HG03565 (cell line): ENCODE results near the gene ATP5F1E.
"Not testable (repeated sequence)": the region's sequence is repeated elsewhere in the genome, so short reads cannot be mapped to it uniquely, and the experiment has no call there.

Experiments used
- ATAC-seq: cut with Tn5 transposase; IDR thresholded peaks from one replicate; pipeline ENCODE4 v1.9.1; 2021; ENCODE audit warnings: mild to moderate bottlenecking, moderate library complexity; ENCODE audit not compliant: unreplicated experiment

ATP5F1E gene

DNA sequence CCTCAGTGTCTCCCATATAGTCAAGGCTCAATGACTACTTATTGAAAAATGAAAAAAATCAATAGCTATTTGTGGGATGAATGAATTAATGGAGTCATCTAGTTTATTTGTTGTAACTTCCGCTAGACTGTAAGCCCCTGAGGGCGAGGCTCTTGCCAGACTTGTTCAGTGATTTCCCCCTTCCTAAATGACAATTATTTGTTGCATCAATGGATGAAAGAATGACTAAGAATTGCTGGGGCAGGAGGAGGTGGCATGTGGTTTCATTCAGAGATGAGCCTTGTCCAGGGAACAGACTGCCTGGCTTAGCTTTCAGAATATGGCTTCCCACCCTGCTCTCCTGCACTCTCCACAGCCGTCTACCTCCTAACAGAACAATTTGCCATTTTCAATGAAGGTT lies 11.6 kb upstream of the ATP5F1E start:
- ATAC-seq = no peak

GRCh38 chr20:59042796-59043631 lies 10.9 kb upstream of the ATP5F1E start:
- ATAC-seq = peak; percentile 92

DNA sequence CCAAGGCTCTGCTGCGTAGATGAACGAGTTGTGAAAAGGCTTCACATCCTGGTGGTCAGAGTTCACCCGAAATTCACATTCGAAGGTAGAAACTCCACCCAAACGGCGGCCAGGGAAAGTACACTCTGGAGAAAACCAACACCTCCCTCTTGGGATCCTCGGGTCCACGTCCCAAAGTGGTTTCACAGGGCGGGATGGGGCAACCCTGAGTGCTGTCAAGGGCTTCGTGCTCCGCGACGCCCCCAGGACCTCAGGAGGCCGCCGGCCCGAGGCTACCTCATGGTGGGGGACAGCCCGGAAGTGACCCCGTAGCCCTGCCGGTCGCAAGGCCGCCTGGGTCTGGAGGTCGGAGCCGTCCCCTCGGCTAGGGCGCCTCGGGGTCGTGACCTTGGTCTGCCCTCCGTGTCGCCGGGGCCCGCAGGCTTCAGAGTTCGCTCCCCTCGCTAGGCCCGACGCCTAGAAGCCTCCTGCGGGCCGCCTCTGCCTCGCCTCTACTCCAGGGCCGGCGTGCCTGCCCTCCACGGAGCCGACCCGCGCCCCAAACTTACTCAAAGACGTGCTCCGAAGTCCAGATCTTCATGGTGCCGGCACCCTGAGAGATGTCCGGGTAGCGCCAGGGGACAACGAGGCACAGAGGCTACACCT lies 10.1 kb upstream of the ATP5F1E start, which contains the start of gene PRELID3B:
Gene PRELID3B, minus strand, starts transcription at position 636 of the 645 bp plus-strand sequence. Its CDS starts 56 bp downstream, at position 580.
- peak; percentile 12 for ATAC-seq

DNA sequence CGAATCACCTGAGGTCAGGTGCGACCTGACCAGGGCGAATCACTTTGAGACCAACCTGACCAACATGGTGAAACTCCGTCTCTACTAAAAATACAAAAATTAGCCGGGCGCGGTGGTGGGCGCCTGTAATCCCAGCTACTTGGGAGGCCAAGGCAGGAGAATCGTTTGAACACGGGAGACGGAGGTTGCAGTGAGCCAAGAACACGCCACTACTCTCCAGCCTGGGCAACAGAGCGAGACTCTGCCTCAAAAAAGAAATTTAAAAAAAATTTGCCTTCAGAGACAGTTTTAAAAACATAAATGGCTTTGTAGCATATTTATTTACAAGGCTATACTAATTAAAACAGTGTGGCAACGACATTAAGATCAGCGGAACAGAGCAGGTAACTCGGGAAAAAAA lies 9.4 kb upstream of the ATP5F1E start:
- not testable (repeated sequence) for ATAC-seq

DNA sequence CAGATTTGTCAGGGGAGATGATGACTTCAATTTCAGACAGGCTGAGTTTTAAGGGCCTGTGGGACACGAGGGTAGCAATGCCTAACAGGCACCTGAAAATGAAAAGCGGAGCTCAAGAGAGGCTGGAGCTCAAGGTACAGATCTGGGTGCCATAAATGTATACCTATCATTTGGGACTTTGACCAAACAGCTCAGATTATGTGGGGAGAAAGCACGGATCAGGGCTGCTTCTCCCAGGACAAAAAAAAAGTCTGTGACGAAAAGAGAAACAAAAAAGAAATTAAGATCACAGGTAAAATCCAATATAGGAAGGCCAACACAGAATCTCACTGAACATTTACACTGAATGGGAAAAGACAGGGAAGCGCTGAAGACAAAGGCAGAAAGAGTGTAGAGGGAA lies 8.5 kb upstream of the ATP5F1E start:
- no peak for ATAC-seq

DNA sequence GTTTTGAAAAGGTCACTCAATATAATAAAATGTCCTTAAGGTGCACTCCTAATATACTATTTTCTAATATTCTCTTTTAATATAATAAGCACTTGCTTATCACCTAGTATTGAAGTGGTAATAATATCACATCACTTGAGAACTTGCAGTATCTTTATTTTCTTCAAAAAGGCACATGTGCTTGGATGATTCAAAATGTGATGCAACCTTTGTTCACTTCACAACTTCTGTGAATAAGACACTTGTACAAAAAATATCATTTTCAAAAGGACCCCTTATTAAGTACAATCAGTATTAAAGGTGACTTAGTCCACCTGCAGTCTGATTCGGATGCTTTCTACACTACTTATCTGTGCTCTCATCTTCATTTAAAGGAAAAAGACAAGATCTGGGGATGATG lies 7.1 kb upstream of the ATP5F1E start:
- ATAC-seq = no peak

GRCh38 chr20:59037386-59037785 lies 5.3 kb upstream of the ATP5F1E start:
- no peak for ATAC-seq

DNA sequence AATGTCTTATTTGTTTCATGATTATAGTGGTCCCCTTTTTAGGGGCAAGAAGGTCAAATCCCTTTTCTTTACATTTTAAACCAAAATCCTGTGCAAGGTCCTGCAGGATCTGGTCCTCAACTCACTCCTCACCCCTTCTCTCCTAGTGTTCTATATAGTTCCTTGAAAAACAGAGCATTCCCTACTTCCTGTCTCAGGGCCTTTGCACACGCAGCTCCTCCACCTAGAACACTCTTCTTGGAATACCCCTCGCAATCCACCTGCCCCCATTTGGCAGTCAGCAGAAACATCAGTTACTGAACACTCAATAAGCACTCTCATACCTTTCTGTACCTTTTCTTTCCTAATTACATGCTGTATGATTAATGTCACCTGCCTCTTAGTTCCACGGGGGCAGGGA lies 3.2 kb upstream of the ATP5F1E start:
- ATAC-seq = no peak

GRCh38 chr20:59033616-59034165 lies 1.6 kb upstream of the ATP5F1E start:
- ATAC-seq = no peak

DNA sequence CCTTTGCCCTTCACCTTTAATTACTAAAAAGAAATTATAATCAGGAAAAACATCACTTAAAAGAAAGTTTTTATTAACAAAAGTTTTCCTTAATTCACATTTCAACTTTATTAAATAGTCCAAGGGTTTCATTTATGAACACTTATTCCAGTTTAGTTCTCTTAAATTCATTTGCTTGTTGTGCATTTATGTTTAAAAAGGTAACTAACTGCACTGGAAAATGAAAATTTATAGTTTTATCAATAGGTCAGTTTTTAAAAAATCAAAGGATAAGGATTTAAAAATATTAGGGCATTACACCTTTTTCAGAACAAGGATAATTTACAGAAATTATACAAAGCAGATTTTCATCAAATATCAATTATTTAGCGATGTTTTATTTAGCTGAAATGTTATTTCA lies 958 bp upstream of the ATP5F1E start:
- ATAC-seq = no peak

GRCh38 chr20:59032713-59033059 lies 551 bp upstream of the ATP5F1E start:
- no peak for ATAC-seq

- no peak for ATAC-seq
Observed at GRCh38 chr20:59031564-59032022, 542 bp downstream of the ATP5F1E start.

- no peak for ATAC-seq
Observed at GRCh38 chr20:59030911-59031563, 1.1 kb downstream of the ATP5F1E start.

DNA sequence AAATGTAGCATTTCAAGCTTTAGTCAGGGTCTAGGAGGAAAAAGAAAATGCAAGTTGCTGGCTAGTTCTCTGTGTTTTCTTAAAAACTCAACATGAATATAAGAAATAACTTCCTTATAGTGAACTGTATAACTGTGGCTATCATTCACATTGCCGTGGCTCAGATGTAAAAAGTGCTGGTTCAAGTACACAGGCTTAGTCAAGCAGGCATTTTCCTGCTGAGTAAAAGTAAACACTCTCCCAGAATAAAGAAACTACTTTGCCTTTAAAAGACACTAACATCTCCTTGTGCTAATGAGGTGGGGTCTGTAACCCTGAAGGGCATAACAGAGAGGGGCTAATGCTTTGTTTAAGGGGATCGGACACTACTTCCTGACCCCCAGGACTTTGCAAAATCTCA lies 3.3 kb downstream of the ATP5F1E start:
- no peak for ATAC-seq

DNA sequence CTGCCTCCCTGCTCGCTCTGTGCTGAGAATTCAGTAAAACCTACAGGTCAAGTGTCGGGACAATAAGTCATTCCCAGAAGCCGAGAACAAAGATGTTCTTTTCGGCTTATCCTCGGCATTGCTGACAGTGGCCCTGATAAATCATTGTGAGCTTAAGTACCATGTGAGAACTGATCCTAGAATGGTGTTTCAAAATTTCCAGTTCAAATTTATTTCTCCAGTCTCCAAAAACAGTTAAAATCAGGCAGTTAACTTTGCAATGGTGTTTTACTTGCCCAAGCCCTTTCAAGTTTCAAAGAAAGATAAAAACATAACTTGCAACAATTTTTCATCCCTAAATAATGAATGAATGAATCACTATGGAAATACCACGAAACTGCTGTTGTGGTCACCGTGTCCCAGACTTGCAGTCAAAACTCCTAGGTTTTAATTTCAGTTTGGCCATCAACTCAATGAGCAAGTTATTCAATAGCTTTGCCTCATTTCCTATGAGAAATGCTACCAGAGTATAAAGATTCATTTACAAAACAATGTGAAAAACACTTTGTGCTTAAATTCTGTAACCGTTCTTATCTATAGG lies 4.3 kb downstream of the ATP5F1E start:
- no peak for ATAC-seq

DNA sequence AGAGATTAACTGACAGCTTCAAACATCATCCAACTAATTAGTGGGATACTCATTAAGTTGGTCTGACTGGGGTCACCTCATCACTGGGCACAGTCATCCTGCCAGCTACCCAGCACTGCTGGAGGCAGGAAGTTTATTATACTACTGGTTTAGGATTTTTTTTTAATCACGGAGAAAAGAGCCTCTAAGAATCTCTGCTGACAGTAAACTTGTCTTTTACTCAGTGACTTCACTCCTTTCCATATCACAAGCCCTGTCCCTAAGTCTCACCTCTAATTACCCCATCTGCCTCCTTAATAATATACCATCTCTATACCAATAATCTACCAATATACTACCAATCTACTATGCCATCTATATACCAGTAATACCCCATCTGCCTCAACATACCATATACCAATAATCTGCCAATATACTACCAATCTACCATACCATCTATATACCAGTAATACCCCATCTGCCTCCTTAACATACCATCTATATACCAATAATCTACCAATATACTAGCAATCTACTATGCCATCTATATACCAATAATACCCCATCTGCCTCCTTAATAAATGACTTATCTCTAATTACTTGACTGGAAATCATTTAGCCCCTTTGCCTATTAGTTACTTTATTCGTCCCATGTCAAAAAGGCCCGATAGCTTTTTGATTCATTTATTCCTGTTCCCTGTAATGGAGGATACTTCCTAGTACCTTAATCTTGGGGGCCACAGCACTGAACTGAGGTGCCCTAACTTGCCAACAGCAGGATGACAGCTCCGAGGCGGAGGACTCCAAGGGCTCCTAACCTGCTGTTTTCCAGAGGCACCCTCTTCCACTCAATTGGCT lies 5.0 kb downstream of the ATP5F1E start:
- no peak for ATAC-seq

DNA sequence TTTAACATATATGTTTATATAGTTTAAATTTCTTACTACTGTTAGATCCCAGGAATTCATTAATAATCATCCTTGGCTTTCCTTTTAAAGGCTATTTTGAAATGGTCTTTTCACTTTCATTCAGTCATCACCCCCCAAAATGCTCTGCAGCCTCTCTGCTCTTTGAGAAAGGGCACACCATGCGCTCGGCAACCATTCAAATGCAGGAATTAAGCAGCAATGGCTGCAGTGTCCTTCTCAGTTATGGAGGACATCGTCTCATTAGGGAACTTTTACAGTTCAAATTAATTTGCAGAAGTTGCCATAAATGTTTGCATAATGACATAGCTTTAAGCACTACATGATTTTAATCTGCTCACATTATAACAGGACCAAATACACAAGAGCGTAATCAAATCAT lies 6.6 kb downstream of the ATP5F1E start:
- no peak for ATAC-seq

DNA sequence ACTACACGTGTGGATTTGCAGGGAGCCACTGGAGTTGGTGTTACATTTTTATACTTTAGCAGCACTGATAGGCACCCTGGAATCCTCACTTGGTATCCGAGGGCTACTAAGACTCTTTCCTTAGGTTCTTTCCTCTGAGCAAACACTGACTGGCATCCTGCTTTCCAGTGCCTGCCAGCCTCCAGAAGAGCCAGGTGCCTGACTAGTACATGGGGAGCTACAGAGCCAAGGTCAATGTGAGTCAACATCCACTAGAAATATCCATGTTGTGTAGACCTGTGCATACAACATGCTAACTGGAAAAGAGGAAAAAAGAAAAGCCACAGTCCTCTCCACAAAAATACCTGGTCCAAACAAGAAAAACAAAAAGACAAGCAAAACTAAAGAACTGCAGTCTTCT lies 7.0 kb downstream of the ATP5F1E start:
- ATAC-seq = no peak

- ATAC-seq = no peak
Observed at GRCh38 chr20:59024111-59024530, 8.0 kb downstream of the ATP5F1E start.

GRCh38 chr20:59023616-59024015 lies 8.5 kb downstream of the ATP5F1E start:
- ATAC-seq = no peak
